Measurements from ENCODE around the gene NRCAM. TPM values are rescaled to one million over a fixed set of nuclear protein-coding genes. Genes with fewer than 3 reads are reported as not detected.

NRCAM gene
- total RNA-seq, 1 donor, result 1.5 TPM

DNA sequence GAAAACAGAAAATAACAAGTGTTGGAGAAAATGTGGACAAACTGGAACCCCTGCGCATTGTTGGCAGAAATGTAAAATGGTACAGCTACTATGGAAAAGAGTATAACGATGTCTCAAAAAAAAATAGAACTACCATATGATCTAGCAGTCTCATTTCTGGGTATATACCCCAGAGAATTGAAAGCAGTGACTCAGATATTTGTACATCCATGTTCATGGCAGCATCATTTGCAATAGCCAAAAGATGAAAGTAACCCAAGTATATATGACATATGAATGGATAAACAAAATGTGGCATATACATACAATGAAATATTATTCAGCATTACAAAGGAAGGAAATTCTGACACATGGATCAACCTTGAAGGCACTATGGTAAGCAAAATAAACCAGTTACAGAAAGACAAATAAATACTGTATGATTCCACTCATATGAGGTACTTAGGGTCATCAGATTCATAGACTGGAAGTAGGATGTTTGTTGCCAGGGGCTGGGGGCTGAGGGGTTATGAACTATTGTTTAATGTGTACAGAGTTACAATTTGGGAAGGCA, 4.9 kb downstream of the NRCAM start:
- H3K27me3 ChIP-seq (ENCODE audit: insufficient read depth, low read length), result peaks cover 67% of the 10 kb centered on the region
- no peaks in the 10 kb centered on the region for H3K9me3 ChIP-seq (ENCODE audit: low read depth, low read length)
- H3K4me1 ChIP-seq (ENCODE audit: insufficient read depth, low read length), result peaks cover 15% of the 10 kb centered on the region
- no peak overlapping the region for H3K4me3 ChIP-seq (ENCODE audit: low read length)

DNA sequence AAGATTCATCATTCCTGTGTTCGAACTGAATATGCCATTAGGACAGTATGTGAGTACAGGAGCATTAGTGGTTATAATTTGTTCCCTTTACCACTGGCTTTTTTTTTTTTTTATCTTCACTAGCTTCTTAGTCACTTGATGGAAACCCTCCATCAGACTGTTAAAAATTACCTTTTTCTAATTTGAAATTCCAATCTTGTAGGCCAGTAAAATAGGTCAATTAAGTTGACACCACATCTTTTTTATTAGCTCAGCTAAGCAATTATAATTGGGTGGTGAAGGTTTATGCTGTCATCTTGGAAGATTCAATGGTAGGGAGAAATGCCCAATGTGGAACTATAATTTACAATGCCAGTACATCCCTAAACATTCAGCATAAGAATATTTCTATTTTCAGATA, 6.1 kb downstream of the NRCAM start:
- peaks cover 8% of the 10 kb centered on the region for H3K4me1 ChIP-seq (ENCODE audit: insufficient read depth, low read length)
- H3K27me3 ChIP-seq (ENCODE audit: insufficient read depth, low read length), result peaks cover 62% of the 10 kb centered on the region
- H3K4me3 ChIP-seq (ENCODE audit: low read length), result no peak overlapping the region
- H3K9me3 ChIP-seq (ENCODE audit: low read depth, low read length), result no peaks in the 10 kb centered on the region

GRCh38 chr7:108449521-108449920, 6.7 kb downstream of the NRCAM start:
- peaks cover 2% of the 10 kb centered on the region for H3K4me1 ChIP-seq (ENCODE audit: insufficient read depth, low read length)
- H3K4me3 ChIP-seq (ENCODE audit: low read length), result no peak overlapping the region
- peaks cover 56% of the 10 kb centered on the region for H3K27me3 ChIP-seq (ENCODE audit: insufficient read depth, low read length)
- H3K9me3 ChIP-seq (ENCODE audit: low read depth, low read length), result no peaks in the 10 kb centered on the region

DNA sequence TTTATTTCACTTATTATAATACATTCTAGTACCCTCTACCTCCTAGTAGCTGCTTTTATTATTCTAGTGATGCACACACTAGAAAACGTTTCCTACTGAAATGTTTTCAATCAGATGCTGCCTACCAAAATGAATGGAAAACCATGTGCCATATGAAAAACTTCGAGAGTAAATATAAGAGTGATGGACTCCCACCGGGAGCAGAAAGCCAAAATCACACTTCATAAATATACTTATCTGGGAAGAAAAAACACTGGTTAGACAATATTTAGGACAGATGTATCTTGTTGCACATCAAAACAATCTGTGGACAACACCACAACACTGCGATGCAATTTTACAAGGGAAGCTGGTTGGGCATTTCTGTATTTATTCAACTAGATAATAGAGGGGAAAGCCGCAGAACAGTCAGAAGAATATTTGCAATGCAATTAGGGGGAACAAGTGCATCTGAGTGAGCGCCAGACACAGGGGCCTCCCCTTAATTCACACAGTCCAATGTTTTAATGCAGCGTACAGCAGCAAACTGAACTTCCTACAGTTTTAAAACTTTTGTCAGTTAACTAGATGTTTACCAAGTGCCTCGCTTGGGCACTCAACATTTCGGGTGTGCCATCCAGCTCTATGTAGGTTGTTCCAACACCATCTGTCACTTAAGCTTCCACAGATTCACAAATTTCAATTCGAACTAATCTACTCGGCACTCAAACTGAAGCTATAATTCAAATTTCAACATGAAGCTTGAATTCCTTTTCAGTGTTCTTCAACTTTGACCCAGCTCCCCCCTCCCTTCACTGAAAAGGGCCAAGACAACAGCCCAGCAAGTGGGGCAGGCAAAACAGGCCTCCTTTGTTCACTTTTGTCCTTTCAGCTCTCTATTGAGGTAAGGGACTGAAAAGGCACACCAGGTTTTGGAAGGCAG, 7.4 kb downstream of the NRCAM start:
- Histone ChIP-seq H3K4me1 (ENCODE audit: insufficient read depth, low read length) (no peaks in the 10 kb centered on the region), H3K9me3 (ENCODE audit: low read depth, low read length) (no peaks in the 10 kb centered on the region), H3K27me3 (ENCODE audit: insufficient read depth, low read length) (peaks cover 49% of the 10 kb centered on the region), H3K4me3 (ENCODE audit: low read length) (no peak overlapping the region)

GRCh38 chr7:108442039-108442568, 14.1 kb downstream of the NRCAM start:
- Histone ChIP-seq H3K9me3 (ENCODE audit: low read depth, low read length) (no peaks in the 10 kb centered on the region), H3K4me3 (ENCODE audit: low read length) (no peak overlapping the region), H3K4me1 (ENCODE audit: insufficient read depth, low read length) (no peaks in the 10 kb centered on the region)

DNA sequence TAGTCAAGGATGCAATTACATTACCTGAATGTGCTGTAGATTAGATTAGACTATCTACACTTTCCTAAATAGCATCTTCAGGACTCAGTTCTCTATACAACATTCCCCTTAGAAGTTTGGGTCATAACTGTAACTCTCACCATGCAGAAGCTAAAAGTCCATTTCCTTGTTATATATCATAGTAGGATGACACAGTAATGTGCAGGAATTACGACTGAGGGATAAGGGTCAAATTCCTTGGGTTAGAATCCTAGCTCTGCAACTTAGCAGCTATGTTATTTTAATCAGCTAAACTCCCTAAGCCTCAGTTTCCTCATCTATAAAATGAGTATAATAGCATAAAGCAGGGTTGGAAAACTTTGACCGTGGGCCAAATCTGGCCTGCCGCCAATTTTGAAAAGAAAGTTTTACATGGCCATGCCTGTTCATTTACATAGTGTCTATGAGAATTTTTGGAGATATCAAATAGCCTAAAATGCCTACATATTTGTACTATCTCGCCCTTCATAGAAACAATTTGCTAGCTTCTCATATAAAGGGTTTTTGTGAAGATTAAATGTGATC, 14.8 kb downstream of the NRCAM start:
- Histone ChIP-seq H3K9me3 (ENCODE audit: low read depth, low read length) (no peaks in the 10 kb centered on the region), H3K27me3 (ENCODE audit: insufficient read depth, low read length) (peaks cover 7% of the 10 kb centered on the region), H3K4me3 (ENCODE audit: low read length) (no peak overlapping the region), H3K4me1 (ENCODE audit: insufficient read depth, low read length) (no peaks in the 10 kb centered on the region)

More at GRCh38 chr7:108442039-108442568, 14.1 kb downstream of the NRCAM start:
- peaks cover 5% of the 10 kb centered on the region for H3K27me3 ChIP-seq (ENCODE audit: insufficient read depth, low read length)

- Histone ChIP-seq H3K27me3 (ENCODE audit: insufficient read depth, low read length) (peaks cover 7% of the 10 kb centered on the region), H3K9me3 (ENCODE audit: low read depth, low read length) (no peaks in the 10 kb centered on the region), H3K4me3 (ENCODE audit: low read length) (no peak overlapping the region), H3K4me1 (ENCODE audit: insufficient read depth, low read length) (no peaks in the 10 kb centered on the region)
Observed at GRCh38 chr7:108440613-108441012, 15.6 kb downstream of the NRCAM start.

GRCh38 chr7:108436906-108437305, 19.3 kb downstream of the NRCAM start:
- H3K9me3 ChIP-seq (ENCODE audit: low read depth, low read length), result no peaks in the 10 kb centered on the region
- H3K4me3 ChIP-seq (ENCODE audit: low read length), result no peak overlapping the region
- peaks cover 7% of the 10 kb centered on the region for H3K27me3 ChIP-seq (ENCODE audit: insufficient read depth, low read length)
- no peaks in the 10 kb centered on the region for H3K4me1 ChIP-seq (ENCODE audit: insufficient read depth, low read length)

- Histone ChIP-seq H3K27me3 (ENCODE audit: insufficient read depth, low read length) (peaks cover 7% of the 10 kb centered on the region), H3K9me3 (ENCODE audit: low read depth, low read length) (no peaks in the 10 kb centered on the region), H3K4me3 (ENCODE audit: low read length) (no peak overlapping the region), H3K4me1 (ENCODE audit: insufficient read depth, low read length) (no peaks in the 10 kb centered on the region)
Observed at GRCh38 chr7:108434010-108434409, 22.2 kb downstream of the NRCAM start.

GRCh38 chr7:108431099-108431498, 25.1 kb downstream of the NRCAM start:
- no peaks in the 10 kb centered on the region for H3K4me1 ChIP-seq (ENCODE audit: insufficient read depth, low read length)
- peaks cover 4% of the 10 kb centered on the region for H3K27me3 ChIP-seq (ENCODE audit: insufficient read depth, low read length)
- H3K9me3 ChIP-seq (ENCODE audit: low read depth, low read length), result no peaks in the 10 kb centered on the region
- H3K4me3 ChIP-seq (ENCODE audit: low read length), result no peak overlapping the region

DNA sequence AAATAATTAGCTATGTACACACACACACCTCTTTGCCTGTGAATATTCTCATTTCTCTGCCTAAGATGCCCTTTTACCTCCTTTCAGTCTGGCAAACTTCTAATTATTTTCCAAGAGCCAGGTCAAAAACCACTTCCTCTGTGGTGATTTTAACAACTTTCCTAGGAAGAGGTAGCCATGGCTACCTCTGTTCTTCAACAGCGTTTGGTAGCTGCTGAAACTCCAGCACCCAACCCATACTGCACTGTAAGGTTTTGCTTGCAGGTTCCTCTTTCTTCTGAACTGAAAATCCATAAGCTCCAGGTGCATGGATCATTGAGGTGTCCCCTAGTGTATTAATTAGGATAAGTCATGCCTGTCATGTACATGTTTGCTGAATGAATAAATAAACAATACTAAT, 25.6 kb downstream of the NRCAM start:
- H3K4me3 ChIP-seq (ENCODE audit: low read length), result no peak overlapping the region
- H3K27me3 ChIP-seq (ENCODE audit: insufficient read depth, low read length), result peaks cover 4% of the 10 kb centered on the region
- H3K9me3 ChIP-seq (ENCODE audit: low read depth, low read length), result no peaks in the 10 kb centered on the region
- no peaks in the 10 kb centered on the region for H3K4me1 ChIP-seq (ENCODE audit: insufficient read depth, low read length)

- H3K27me3 ChIP-seq (ENCODE audit: insufficient read depth, low read length), result peaks cover 6% of the 10 kb centered on the region
- H3K4me3 ChIP-seq (ENCODE audit: low read length), result no peak overlapping the region
- H3K9me3 ChIP-seq (ENCODE audit: low read depth, low read length), result no peaks in the 10 kb centered on the region
- H3K4me1 ChIP-seq (ENCODE audit: insufficient read depth, low read length), result no peaks in the 10 kb centered on the region
Observed at GRCh38 chr7:108427766-108428165, 28.5 kb downstream of the NRCAM start.

DNA sequence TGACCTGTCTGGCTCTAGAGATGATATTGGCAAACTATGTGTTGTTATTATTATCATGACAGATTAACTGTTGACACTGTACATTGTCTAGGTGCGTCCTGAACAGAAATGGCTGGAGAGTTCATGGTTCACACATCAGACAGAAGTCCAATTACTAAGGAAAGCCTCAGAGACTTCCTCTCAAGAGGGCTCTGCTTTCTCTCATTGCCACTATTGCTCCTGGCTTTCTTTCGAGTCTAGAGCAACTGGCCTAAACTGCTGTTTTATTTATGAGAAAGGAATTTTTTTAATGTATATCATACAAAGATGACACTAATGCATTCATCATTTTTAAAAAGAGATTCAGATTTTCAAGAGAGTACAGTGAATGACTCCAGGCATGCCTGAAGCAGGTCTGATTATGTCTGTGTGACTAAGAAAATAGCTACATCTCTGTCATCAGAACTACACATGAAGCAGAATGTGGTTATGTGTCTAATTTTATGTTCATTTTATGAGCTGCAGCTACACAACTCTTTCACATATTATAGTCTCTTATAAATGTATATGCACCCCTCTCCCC, 30.4 kb downstream of the NRCAM start:
- no peaks in the 10 kb centered on the region for H3K9me3 ChIP-seq (ENCODE audit: low read depth, low read length)
- no peaks in the 10 kb centered on the region for H3K4me1 ChIP-seq (ENCODE audit: insufficient read depth, low read length)
- H3K4me3 ChIP-seq (ENCODE audit: low read length), result no peak overlapping the region
- peaks cover 11% of the 10 kb centered on the region for H3K27me3 ChIP-seq (ENCODE audit: insufficient read depth, low read length)

GRCh38 chr7:108424013-108424412, 32.2 kb downstream of the NRCAM start:
- Histone ChIP-seq H3K4me1 (ENCODE audit: insufficient read depth, low read length) (no peaks in the 10 kb centered on the region), H3K27me3 (ENCODE audit: insufficient read depth, low read length) (peaks cover 26% of the 10 kb centered on the region), H3K4me3 (ENCODE audit: low read length) (no peak overlapping the region), H3K9me3 (ENCODE audit: low read depth, low read length) (no peaks in the 10 kb centered on the region)

Measured in mononuclear cell (primary cell).